K562 treated with DMSO at 1 percent for 24 hours (cell line): Measurements from ENCODE around the gene DMTF1. TPM values are rescaled to one million over a fixed set of nuclear protein-coding genes. Genes with fewer than 3 reads are reported as not detected.

Experiments used
- total RNA-seq: library from RNA; unstranded; fragments of 300-600 nt; gene quantifications from 2 replicates; pipeline ENCODE4 v1.2.3, GENCODE V29; 2022; ENCODE audit warnings: low read depth; ENCODE audit not compliant: insufficient read depth

Gene DMTF1
- 17.4 and 24.0 TPM in 2 replicates for total RNA-seq

GRCh38 chr7:87152112-87152896 is at the start of gene DMTF1:
DMTF1 (plus strand) TSS chr7:87152453; CDS start chr7:87164942, 12,489 bp downstream.

GRCh38 chr7:87219545-87220025 is 67.3 kb downstream of the DMTF1 start, which contains the start of gene TMEM243:
TMEM243 (minus strand) TSS chr7:87219732; CDS start chr7:87219503, 229 bp downstream.

Other genes with a start within 250 kb of the DMTF1 start
- gene ELAPOR2, start 92.8 kb upstream of the DMTF1 start, total RNA-seq: 34.3 and 35.3 TPM in 2 replicates
- gene TMEM243, start 67.3 kb downstream of the DMTF1 start, total RNA-seq: 38.5 and 46.6 TPM in 2 replicates
- 4.3 and 4.6 TPM in 2 replicates for gene CROT, start 193.2 kb downstream of the DMTF1 start, total RNA-seq